ENCODE measurements around the gene SCAI. TPM values are rescaled to one million over a fixed set of nuclear protein-coding genes. Genes with fewer than 3 reads are reported as not detected.
A peak's percentile ranks its signal among the peaks of the same experiment; 100 is the strongest.

SCAI gene
- polyA plus RNA-seq, 2 of the 4 experiments (the other 2 are of a cell fraction) = 2.1 to 5.0 TPM

GRCh38 chr9:125190361-125190801 lies 47.1 kb upstream of the SCAI start:
- ChIA-PET CTCF (interaction anchor here (0.6 to 1.1 kb wide), 4 partner anchors 8 to 41 kb away, joined by 3 to 4 read pairs (median 4); partner anchors contain the start of gene RABEPK), POLR2A (interaction anchor here (0.9 to 1.9 kb wide), 3 partner anchors 10 to 71 kb away, joined by 7 to 12 read pairs (median 8); partner anchors contain the start of genes GAPVD1, HSPA5 and RABEPK)
- DNase-seq (ENCODE audit: low read depth in 1 of 2, low spot score in 1 of 2) = no peak
- Histone ChIP-seq H3K4me2 (peak overlapping the region; percentile 84), H3K9me3 (no peaks in the 10 kb centered on the region), H3K4me3 (peak overlapping the region; percentile 75), H3K27ac (peak overlapping the region; percentile 88), H3K4me1 (peaks cover 20% of the 10 kb centered on the region; the same call in 2 of the 3 replicates)
- no peak for FAIRE-seq
- ATAC-seq = peak; percentile 3 to 30; a peak in 4 of 6 replicates
- TF ChIP-seq EHMT2 (IDR thresholded peaks at IDR 0.05; ENCODE audit: low read depth) = no peak
- 0 out of 2 replicates have a peak, but pooled peaks have one; percentile 34 for TF ChIP-seq FOSB (CRISPR knock-in tag; IDR thresholded peaks at IDR 0.05)
- 69% methylated on average over 14 of the region's 14 CpGs for WGBS (ENCODE audit: missing lambda C conversion rate)

GRCh38 chr9:125189361-125190289 lies 46.3 kb upstream of the SCAI start, which contains the start of gene PPP6C:
Gene PPP6C (minus strand): TSS chr9:125189803. CDS start chr9:125189718, 85 bp downstream.
- WGBS (ENCODE audit: missing lambda C conversion rate) = 2% methylated on average over 47 of the region's 82 CpGs
- POLR2A ChIA-PET = interaction anchor here (0.9 to 1.9 kb wide), 3 partner anchors 11 to 72 kb away, joined by 7 to 12 read pairs (median 8); partner anchors contain the start of genes GAPVD1, HSPA5 and RABEPK
- FAIRE-seq (no peak), DNase-seq (ENCODE audit: low read depth in 1 of 2, low spot score in 1 of 2) (peak; percentile 97), ATAC-seq (peak; percentile 98 to 99)
- Histone ChIP-seq H3K9me3 (no peaks in the 10 kb centered on the region), H3K4me2 (peak within 1 kb of the TSS; percentile 84), H3K27ac (peak within 1 kb of the TSS; percentile 88), H3K4me1 (peaks cover 20% of the 10 kb centered on the region; the same call in 2 of the 3 replicates), H3K4me3 (peak within 1 kb of the TSS; percentile 75)
- CTCF ChIA-PET = interaction anchor here (0.6 to 1.1 kb wide), 3 partner anchors 10 to 42 kb away, joined by 3 to 4 read pairs (median 3); partner anchors contain the start of gene RABEPK
- peak; percentile 26; the same call in 2 of the 3 replicates for TF ChIP-seq SMC3 (IDR thresholded peaks at IDR 0.05)
- no peak for TF ChIP-seq RFX5 (IDR thresholded peaks at IDR 0.05)
- TF ChIP-seq MAZ (IDR thresholded peaks at IDR 0.05; ENCODE audit: borderline replicate concordance, low read depth, low read length) = peak; percentile 73; the same call in 1 of the 2 replicates
- no peak for TF ChIP-seq ZNF302 (CRISPR knock-in tag; IDR thresholded peaks at IDR 0.05)
- TF ChIP-seq ZFP36 (IDR thresholded peaks at IDR 0.05; ENCODE audit: borderline replicate concordance, partially characterized antibody) = no peak
- no peak for TF ChIP-seq FOSB (CRISPR knock-in tag; IDR thresholded peaks at IDR 0.05)
- no peak for TF ChIP-seq RNF2 (IDR thresholded peaks at IDR 0.05; ENCODE audit: borderline replicate concordance, low read depth)
- TF ChIP-seq NR3C1 (IDR thresholded peaks at IDR 0.05) = no peak
- no peak for TF ChIP-seq NPAS2 (CRISPR knock-in tag; IDR thresholded peaks at IDR 0.05; ENCODE audit: borderline replicate concordance)
- peak; percentile 70 for TF ChIP-seq PHF8 (IDR thresholded peaks at IDR 0.05; ENCODE audit: borderline replicate concordance, low read depth)
- no peak for TF ChIP-seq RCOR1 (IDR thresholded peaks at IDR 0.05; ENCODE audit: low read depth, low read length)
- TF ChIP-seq EP300 (IDR thresholded peaks at IDR 0.05) = no peak
- TF ChIP-seq NFE2L2 (conservative IDR thresholded peaks at IDR 0.05; ENCODE audit: low read length) = no peak
- TF ChIP-seq PBX3 (IDR thresholded peaks at IDR 0.05) = no peak
- peak in 1 of 2 experiments; percentile 17; a peak in 2 of 5 replicates for TF ChIP-seq RAD21 (conservative IDR thresholded peaks at IDR 0.05 in 1 of 2, IDR thresholded peaks at IDR 0.05 in 1 of 2)
- peak; percentile 74 for TF ChIP-seq POLR2A (IDR thresholded peaks at IDR 0.05; ENCODE audit: low read length)
- no peak for TF ChIP-seq MAFK (IDR thresholded peaks at IDR 0.05; ENCODE audit: partially characterized antibody)
- TF ChIP-seq ATOH8 (CRISPR knock-in tag; IDR thresholded peaks at IDR 0.05; ENCODE audit: low read depth) = no peak
- peak; percentile 33; the same call in 1 of the 2 replicates for TF ChIP-seq KDM5A (IDR thresholded peaks at IDR 0.05)
- no peak for TF ChIP-seq CEBPB (IDR thresholded peaks at IDR 0.05)
- no peak; the same call in 1 of the 2 replicates for TF ChIP-seq TFCP2L1 (CRISPR knock-in tag; IDR thresholded peaks at IDR 0.05)
- TF ChIP-seq REST (IDR thresholded peaks at IDR 0.05) = no peak
- no peak for TF ChIP-seq HOXB13 (CRISPR knock-in tag; IDR thresholded peaks at IDR 0.05; ENCODE audit: low read depth)
- TF ChIP-seq KDM1A (IDR thresholded peaks at IDR 0.05; ENCODE audit: low read depth) = no peak
- TF ChIP-seq EHMT2 (IDR thresholded peaks at IDR 0.05; ENCODE audit: low read depth) = no peak
- TF ChIP-seq RARB (CRISPR knock-in tag; IDR thresholded peaks at IDR 0.05) = no peak
- no peak for TF ChIP-seq ZC3H11A (IDR thresholded peaks at IDR 0.05)
- TF ChIP-seq GATA3 (IDR thresholded peaks at IDR 0.05; ENCODE audit: borderline replicate concordance) = no peak
- no peak for TF ChIP-seq HOXB5 (CRISPR knock-in tag; IDR thresholded peaks at IDR 0.05)
